ENCODE measurements around the gene WNT9B.
"Not testable (repeated sequence)": the region's sequence is repeated elsewhere in the genome, so short reads cannot be mapped to it uniquely, and the experiment has no call there.

Gene WNT9B

GRCh38 chr17:46921962-46922361, 70.6 kb downstream of the WNT9B start:
- not testable (repeated sequence) for ATAC-seq, H3K27me3 Mint-ChIP-seq, H3K36me3 Mint-ChIP-seq, H3K9me3 Mint-ChIP-seq
- H3K4me3 Mint-ChIP-seq: peak overlapping the region; percentile 68
- H3K4me1 Mint-ChIP-seq: peaks cover 32% of the 10 kb centered on the region
- H3K27ac Mint-ChIP-seq: peak overlapping the region; percentile 100

- peak overlapping the region; percentile 100 for H3K27ac Mint-ChIP-seq
- no peaks in the 10 kb centered on the region for H3K9me3 Mint-ChIP-seq
- H3K4me1 Mint-ChIP-seq: peaks cover 36% of the 10 kb centered on the region
- no peak for ATAC-seq
- H3K27me3 Mint-ChIP-seq: no peaks in the 10 kb centered on the region
- no peaks in the 10 kb centered on the region for H3K36me3 Mint-ChIP-seq
- H3K4me3 Mint-ChIP-seq: peak overlapping the region; percentile 93
Observed at GRCh38 chr17:46922487-46922803, 71.1 kb downstream of the WNT9B start.

- Mint-ChIP-seq H3K9me3 (no peaks in the 10 kb centered on the region), H3K27ac (peak within 1 kb of the TSS; percentile 100), H3K4me1 (peaks cover 42% of the 10 kb centered on the region), H3K36me3 (no peaks in the 10 kb centered on the region), H3K27me3 (no peaks in the 10 kb centered on the region), H3K4me3 (peak within 1 kb of the TSS; percentile 93)
- ATAC-seq: peak; percentile 99
Observed at GRCh38 chr17:46922804-46923635, 71.6 kb downstream of the WNT9B start, which contains the start of gene GOSR2. Gene GOSR2, plus strand, starts transcription at chr17:46923160. Its CDS starts 33 bp downstream, at chr17:46923193.

GRCh38 chr17:46925185-46925868, 73.9 kb downstream of the WNT9B start:
- Mint-ChIP-seq H3K4me1 (peaks cover 50% of the 10 kb centered on the region), H3K27ac (peak overlapping the region; percentile 27), H3K27me3 (no peaks in the 10 kb centered on the region), H3K4me3 (no peak overlapping the region), H3K9me3 (no peaks in the 10 kb centered on the region), H3K36me3 (peaks cover 4% of the 10 kb centered on the region)
- ATAC-seq: no peak

- H3K27ac Mint-ChIP-seq: no peak overlapping the region
- H3K4me1 Mint-ChIP-seq: peaks cover 45% of the 10 kb centered on the region
- peaks cover 23% of the 10 kb centered on the region for H3K36me3 Mint-ChIP-seq
- H3K4me3 Mint-ChIP-seq: no peak overlapping the region
- H3K27me3 Mint-ChIP-seq: no peaks in the 10 kb centered on the region
- no peaks in the 10 kb centered on the region for H3K9me3 Mint-ChIP-seq
- ATAC-seq: no peak
Observed at GRCh38 chr17:46928467-46929261, 77.3 kb downstream of the WNT9B start.

GRCh38 chr17:46929413-46929812, 78.0 kb downstream of the WNT9B start:
- no peaks in the 10 kb centered on the region for H3K9me3 Mint-ChIP-seq
- H3K4me3 Mint-ChIP-seq: no peak overlapping the region
- H3K27ac Mint-ChIP-seq: no peak overlapping the region
- H3K4me1 Mint-ChIP-seq: peaks cover 38% of the 10 kb centered on the region
- ATAC-seq: no peak
- H3K27me3 Mint-ChIP-seq: no peaks in the 10 kb centered on the region
- H3K36me3 Mint-ChIP-seq: peaks cover 29% of the 10 kb centered on the region

GRCh38 chr17:46930051-46930450, 78.7 kb downstream of the WNT9B start:
- Mint-ChIP-seq H3K4me1 (peaks cover 34% of the 10 kb centered on the region), H3K9me3 (no peaks in the 10 kb centered on the region), H3K36me3 (peaks cover 34% of the 10 kb centered on the region), H3K27ac (no peak overlapping the region), H3K4me3 (no peak overlapping the region), H3K27me3 (no peaks in the 10 kb centered on the region)
- no peak for ATAC-seq

GRCh38 chr17:46931596-46931995, 80.2 kb downstream of the WNT9B start:
- no peaks in the 10 kb centered on the region for H3K9me3 Mint-ChIP-seq
- ATAC-seq: no peak
- no peaks in the 10 kb centered on the region for H3K27me3 Mint-ChIP-seq
- H3K4me3 Mint-ChIP-seq: no peak overlapping the region
- H3K27ac Mint-ChIP-seq: no peak overlapping the region
- peaks cover 45% of the 10 kb centered on the region for H3K36me3 Mint-ChIP-seq
- peaks cover 22% of the 10 kb centered on the region for H3K4me1 Mint-ChIP-seq

GRCh38 chr17:46935658-46936266, 84.4 kb downstream of the WNT9B start:
- ATAC-seq: no peak
- Mint-ChIP-seq H3K27me3 (no peaks in the 10 kb centered on the region), H3K4me1 (no peaks in the 10 kb centered on the region), H3K27ac (no peak overlapping the region), H3K9me3 (no peaks in the 10 kb centered on the region), H3K4me3 (no peak overlapping the region), H3K36me3 (peaks cover 69% of the 10 kb centered on the region)
